ENCODE results near the gene SASH1.

SASH1 gene

DNA sequence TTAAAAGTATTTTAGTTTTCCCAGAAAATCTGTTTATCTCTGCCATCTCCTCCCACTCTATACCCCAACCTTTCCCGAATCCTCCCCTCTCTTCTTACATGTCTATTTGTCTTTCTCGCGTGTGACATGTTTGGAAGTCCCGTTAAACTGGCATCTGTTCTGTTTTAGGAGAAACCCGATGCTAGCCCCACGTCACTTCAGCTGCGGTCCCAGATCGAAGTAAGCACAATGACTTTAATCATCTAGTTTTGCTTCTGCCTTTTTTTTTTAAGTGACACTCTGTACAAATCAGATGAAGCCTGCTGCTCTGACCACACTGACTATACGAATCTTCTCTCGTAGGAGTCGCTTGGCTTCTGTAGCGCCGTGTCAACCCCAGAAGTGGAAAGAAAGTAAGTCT is 97.4 kb downstream of the SASH1 start:
- DNase-seq, result no peak

DNA sequence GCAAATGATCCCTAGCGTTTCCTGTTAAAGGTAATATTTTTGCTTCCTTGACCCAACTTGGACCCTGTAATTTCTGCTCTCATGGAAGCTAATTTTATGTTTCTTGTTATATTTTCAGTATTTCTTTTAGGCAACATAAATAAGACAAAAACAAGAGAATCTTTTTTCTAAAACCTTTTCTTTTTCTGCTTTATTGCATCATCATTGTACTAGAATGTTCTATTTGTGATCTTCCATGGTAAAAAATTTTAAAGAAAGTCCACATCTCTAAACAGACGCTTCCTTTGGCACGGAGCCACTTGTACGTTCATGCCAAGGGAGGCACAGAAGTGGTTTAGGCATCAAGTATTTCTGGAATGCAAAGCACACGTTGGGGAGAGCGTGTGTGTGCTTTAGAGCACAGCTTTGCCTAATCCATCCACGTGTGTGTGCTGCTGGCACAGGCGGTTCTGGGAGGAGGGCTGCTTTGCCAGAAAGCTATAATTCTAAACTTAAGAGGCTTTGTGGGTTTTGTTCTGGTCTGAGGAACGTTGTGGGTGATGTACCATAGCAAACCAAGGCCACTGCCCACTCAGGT is 98.3 kb downstream of the SASH1 start:
- no peak for DNase-seq

DNA sequence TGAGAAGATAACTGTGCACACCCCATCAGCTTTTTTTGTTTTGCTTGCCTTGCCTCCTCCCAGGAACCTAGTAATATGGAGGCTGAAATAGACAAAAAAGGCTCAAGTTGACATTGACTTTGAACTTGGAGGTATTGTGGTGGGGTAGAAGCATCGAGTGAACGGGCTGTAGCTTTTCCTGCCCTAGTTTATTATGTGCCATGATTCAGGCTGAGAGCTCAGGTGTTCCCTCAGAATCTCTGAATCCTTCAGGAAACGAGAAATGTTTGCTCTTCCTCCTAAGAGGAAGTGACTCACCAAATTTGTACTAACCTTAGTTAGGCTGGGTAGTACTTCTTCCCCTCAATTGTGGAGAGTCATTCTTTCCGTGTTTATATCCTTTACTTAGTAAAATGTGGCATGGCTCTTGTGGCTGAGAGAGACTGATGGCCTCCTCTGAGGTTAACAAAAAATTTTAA is 98.8 kb downstream of the SASH1 start:
- no peak for DNase-seq

DNA sequence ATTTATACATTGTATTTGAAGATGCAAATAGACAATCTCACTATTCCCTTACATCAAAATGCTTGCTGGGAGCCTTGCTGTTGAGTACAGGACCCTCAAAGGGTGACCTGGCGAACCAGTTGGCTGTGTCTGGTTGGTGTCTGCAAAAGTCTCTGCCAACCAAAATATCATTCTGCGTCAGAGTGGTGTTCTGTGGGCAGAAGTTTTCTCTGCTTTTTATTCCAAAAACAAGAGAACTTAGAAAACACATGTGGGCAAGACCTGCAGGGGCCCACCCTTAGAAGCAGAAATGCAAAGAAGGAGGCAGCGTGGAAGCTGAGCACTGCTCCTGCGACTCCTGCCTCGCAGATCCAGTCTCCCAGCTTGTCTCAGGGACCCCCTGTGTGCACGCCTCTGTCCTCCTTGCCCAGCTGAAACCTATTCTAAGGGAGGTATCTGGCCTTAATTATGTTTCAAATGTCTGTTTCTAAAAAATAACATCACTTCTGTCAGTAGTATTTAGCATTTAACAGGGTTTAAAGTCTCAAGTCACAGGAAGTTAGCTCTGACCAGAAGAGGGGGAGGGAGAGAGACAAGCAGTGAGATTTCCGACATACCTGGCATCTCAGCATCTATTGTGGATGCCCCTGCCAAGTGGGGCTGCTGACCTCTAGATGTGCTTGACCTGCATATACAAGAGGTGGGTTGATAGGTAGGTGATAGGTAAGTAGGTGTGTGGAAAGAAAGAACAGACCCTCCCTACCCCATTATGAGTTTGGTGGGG is 101.3 kb downstream of the SASH1 start:
- DNase-seq, result no peak

DNA sequence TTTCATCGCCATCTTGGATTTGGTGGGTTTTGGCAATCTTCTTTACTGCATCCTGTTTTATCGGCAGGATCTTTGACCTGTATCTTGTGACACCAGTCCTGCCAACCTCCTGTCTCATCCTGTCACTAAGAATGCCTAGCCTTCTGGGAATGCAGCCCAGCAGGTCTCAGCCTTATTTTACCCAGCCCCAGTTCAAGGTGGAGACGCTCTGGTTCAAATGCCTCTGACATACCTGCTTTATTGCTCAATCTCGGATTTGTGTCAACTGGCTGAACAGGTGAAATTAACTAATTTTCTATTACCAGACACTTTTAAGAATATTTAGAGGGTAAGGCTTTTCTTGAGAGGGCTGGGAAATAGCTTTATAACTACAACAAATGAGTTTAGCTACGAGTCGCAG is 102.5 kb downstream of the SASH1 start:
- DNase-seq, result no peak

DNA sequence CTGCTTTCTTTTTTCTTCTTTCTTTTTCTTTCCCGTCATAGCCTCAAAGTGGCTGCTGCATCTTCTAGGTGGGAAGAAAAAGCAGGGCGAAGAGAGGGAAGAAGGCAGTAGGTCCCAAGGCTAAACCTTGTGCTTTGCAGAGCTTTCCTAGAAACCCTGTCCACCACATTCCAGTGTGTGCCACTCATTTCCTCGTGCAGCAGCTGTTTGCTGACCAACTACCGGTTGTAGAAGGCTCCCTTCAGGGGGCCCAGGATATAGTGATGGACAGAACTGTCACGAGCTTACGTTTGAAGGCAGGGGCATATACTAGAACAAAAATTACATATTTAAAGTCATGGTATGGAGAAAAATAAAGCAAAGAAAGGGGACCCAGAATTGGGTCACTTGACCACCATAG is 103.0 kb downstream of the SASH1 start:
- no peak for DNase-seq

DNA sequence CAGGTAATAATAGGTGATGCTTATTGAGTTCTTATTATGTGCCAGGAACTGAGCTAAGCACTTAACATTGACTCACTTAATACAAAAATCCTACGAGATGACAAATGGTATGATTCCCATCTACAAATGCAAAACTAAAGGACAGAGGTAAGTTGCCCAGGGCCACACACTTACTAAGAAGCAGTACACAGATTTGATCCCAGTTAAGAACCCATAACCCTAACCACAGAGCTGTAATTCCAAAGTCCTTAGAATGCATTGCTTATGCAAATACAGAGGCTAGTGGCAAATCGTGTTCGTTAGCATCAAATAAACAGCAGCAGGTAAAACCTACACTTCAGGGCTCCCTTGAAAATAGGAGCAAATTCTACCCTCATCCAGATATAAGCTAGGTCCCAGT is 104.0 kb downstream of the SASH1 start:
- no peak for DNase-seq

DNA sequence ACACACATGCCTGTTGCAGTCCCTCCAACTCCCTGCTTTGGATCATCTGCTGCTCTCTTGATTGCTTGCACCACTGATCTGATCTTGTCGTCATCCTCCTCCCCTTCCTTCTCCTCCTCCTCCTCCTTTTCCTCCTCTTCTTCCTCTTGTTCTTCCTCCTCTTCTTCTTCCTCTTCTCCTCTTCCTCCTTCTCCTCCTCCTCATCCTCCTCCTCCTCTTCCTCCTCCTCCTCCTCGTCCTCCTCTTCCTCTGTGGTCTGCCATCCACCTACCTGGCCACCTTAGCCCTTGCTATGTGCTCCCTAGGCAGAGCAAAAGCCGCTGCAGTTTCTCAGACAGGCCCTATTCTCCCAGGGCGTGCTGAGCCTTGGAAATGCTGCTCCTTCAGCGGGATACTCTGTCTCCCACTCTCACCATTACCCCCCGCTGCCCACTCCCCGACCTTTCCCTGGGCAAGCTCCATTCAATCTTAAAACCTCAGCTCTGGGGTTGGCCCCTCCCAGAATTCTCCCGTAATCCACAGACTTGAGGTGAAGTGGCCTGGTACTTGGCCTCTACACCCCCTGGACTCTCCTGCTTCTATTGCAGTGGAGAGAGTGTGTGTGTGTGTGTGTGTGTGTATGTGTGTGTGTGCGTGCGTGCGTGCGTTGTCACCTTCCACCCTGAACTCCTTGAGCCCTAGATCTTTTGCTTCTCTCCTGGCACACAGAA is 105.0 kb downstream of the SASH1 start:
- no peak for DNase-seq

DNA sequence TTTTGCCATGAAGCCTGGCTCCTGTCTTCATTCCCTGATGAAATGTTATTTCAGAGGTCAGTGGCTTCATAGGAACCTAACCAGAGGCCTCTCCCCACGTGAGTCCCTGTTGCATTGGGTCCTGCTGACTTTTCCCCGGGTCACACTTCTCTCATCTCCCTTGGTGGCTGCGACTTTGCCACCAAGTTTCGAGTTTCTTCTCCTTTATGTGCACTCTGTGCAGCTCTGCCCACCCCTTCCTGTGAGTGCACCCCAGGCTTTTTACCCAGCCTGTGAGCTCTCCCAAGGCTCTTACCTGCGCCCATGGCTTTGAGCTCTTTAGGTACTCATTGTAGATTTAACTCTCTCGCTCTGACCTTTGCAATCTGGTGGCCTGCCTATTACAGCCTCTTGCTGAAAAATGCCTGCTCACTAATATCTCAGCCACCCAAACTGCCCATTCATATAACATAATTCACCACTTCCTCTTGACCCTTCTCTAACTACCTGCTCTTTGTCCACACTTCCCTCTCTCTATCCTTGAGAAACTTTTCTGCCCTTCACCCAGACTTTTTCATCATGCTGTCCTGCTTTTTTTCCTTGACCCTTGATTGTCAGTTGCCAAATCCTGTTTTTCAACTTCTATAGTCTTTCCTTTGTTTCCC is 105.9 kb downstream of the SASH1 start:
- no peak for DNase-seq

DNA sequence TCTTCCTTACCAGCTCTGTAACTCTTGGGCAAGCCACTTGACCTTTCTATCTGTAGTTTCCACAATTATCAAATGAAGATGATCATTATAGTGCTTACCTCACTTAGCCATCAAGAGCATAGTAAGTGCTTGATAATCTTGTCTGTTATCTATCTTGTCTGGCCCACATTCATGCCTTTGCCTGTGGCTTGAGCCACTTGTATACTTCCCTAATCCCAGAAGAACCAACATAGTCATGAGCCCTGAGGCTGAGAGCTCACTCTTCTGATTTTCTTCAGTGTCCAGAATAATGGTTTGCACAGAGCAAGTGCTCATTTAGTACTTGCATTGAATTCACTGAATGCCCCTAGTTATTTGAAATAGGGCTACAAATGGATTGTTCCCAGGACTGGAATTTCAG is 108.2 kb downstream of the SASH1 start:
- DNase-seq, result no peak

DNA sequence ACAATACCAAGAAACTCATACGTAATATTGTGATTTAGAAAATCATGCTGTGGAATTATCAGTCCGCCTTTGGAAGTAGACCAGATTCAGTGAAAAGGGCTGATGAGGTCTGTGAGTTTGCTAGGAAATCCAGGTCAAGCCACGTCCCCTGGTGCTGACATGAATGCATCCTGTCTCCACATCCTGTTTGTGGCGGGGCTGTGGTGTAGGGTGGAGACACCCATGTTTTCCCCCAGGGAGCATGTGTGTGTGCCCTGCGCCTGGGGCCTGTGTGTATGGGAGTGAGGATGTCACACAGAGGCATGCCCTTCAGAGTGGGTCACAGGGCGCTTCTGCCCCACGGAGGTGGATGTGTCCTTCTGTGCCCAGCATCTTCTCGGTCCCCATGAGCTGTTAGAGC is 109.1 kb downstream of the SASH1 start:
- peak; percentile 19 for DNase-seq

DNA sequence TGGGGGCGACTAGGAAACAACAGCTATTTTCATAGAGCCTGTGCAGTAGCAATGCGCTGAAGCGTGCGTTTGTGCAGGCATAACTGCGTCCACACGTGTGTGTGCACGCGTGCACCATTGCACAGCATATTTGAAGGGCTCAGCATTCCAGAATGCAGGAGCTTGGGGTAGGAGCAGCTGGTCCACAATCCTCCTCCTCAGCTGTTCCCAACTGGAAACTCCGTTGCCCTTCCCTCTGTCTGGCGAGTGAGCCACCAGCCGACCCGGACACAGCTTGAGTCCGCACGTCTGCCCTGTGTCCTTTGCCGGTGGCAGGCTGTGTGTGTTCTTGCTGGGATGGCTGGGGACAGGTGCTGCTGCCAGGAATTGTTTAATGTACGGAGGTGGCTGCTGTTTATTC is 110.2 kb downstream of the SASH1 start:
- no peak for DNase-seq

DNA sequence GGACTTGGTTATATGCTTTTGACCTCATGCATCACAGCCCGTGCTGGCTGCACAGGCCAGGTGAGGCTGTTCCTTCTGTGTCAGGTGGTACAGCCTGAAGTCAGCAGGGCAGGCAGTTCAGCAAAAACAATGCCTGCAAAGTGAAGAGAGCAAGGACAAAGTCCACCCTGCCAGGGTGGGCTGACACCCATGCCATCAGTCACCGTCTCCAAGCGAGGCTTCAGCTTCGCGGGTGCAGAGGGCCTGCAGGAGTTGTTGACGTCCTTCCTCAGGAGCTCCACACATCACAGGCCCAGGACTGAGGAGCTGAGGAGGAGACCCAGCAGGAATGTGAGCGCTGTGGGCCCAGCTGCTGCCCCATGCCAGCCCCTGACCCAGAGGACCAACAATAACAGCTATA is 111.3 kb downstream of the SASH1 start:
- no peak for DNase-seq

DNA sequence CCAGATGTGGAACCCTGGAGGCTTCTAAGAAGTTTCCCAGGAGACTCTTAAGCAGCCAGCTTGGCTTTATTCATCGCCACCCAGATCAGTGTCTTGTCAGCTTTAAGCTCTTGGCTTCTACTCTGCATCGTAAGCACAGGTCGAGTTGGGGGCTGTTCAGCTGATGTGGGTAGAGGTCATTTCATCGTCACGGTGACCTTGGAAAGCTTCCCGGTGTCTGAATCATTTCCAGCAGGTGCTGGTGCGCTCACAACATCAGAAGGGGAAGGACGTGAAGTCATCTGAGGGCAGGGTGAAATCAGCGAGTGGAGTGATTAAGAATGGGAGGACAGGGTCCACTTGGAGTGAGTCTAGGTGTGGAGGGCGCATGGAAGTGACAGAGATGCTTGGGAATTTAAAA is 112.6 kb downstream of the SASH1 start:
- no peak for DNase-seq

DNA sequence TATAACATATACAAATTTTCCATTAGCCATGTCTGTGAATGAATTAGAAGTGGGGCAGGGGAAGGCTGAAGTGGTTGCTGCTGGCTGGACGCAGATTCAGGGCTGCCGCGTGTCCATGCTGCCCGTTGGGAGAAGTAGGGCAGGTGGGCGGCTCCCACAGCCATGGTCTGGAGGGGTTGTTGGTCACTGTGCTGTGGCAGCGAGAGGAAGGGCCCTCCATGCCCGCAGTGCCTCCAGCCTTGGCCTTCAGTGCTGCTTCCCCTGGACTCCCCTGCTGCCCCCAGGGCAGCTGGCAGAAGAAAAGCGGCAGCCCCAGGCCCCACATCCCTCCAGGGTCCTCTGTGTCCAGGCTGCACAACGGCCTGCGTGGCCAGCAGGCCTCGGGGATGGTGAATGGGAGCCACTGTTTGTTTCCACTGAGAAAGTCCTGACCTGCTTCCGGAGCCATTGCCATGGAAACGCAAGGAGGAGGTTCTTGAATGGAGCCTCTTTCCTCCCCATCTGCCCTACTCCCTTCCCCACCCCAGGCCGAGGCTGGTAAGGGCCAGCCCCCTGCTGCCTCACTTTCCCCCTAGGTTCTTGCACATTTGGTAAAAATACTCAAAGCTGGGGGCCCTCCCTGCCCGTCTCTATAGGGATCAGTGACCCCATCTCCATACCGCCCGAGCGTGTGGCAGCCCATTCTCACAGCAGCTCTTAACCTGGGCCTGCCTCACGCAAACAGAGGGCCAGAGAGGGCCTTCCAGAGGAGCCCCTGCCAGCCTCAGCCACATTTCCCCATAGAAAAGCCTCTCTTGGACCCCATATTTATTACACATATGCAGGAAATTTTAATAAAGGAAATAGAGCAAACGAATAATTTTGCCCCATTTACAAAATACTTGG is 113.3 kb downstream of the SASH1 start:
- DNase-seq, result no peak

DNA sequence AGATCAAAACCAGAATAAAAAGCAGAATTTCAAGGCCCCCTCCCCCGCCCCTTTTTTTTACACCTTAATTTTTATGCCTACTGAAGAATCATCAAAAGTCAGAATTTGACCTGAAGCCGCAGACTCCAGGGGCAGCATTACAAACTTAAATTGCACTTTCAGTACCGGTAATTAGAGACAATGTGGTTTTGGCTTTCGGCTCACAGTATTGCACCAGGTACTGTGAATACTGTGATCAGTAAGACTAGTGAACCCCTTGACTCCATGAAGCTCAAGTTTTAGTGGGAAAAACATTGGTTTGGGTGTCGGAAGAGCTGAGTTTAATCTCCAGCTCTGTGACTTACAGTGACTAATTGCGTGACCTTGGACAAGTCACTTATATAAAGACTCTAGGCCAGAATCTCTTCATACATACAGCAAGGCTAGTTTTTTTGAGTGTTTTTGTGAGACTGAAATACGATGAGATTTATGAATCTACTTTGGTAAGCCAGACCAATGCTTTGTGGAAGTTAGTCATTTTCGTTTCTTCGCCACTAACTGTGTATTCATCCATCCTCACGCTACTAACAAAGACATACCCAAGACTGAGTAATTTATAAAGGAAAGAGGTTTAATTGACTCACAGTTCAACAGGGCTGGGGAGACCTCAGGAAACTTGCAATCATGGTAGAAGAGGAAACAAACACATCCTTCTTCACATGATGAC is 114.7 kb downstream of the SASH1 start:
- no peak for DNase-seq

DNA sequence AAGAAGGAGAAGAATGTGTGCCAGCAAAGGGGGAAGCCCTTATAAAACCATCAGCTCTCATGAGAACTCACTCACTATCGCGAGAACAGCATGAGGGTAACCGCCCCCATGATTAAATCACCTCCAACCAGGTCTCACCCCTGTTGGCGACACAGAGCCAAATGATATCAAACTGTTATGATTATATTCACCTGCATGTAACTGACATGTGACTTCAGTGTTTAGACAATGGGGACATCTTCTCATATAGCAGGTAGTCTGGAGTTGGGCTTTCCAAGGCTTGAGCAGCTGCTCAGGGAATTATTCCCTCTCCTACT is 115.2 kb downstream of the SASH1 start:
- DNase-seq, result no peak

DNA sequence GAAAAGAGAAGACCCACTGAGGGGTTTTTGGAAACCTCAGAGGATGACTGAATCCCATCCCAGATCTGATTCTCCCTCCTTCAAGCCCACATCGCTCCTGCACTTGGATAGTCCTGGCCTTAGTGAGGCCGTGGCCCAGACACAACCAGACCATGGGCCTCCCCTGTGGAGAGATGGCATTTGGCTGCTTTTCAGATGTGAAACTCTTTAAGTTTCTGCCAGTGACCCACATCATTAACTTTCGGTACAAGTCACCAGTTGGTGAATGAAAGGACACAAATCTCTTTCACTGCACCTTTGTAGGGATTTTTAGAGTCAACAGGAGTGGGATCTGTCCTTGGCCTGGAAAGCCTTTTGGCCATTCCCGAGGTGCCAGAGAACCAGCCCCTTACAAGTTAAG is 116.6 kb downstream of the SASH1 start:
- no peak for DNase-seq

DNA sequence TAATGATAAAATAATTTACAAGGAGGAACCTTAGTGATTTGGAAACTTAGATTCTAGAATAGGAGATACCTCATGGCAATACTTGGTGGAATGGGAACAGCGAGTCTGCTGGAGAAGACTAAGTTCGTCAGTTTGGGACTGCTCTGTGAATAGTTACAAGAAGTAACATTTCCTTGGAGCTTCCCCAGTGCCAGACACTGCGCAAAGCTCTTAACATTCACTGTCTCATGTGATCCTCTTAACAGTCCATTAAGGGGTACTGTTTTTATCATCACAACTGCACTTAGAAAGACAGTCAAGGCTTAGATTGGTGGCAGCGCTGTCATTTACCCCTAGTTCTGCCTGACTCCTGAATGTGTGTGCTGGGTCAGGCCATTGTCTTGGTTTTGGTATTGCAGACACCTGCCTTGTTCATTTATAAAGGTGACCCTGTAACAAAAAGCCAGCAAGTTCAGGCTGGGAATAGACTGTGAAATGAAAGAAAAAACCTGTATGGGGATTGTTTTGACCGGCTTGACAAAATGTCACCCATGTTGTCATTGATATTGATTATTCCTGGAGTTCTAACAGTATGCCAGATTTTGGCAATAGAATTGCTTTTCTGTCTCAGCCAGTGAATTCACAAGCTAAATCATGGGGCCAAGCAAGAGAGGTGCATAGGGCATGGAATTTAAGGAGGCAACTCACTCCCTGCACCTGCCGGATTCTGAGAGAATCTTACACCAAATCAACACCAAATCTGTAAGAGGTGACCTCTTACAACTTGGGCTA is 118.4 kb downstream of the SASH1 start:
- no peak for DNase-seq

DNA sequence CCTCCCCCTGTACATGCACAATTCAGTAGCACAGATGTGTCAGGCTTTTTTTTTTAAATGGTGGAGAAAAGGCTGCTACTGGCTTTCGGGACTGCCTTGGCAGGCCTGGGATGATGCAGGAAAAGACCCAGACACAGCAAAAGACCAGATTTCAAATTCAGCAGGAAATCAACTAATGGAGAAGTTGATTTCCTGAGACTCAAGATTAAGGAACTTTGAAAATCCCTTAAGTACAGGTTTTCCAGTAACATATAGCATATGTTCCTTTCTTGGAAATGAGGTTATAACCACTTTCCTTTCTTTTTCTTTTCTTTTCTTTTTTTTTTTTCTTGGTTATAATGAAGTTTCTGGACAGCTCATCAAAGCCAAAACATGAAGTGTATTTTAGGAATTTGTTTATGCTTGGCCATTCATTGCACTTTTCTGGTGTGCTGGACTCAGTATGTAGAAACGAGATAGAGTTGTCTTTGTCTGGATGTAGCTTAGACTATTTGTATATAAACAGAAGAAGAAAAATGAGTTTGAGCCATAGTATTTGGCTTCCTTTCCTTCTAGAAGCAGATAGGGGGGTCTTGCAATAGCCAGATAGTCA is 119.4 kb downstream of the SASH1 start:
- DNase-seq, result no peak

DNA sequence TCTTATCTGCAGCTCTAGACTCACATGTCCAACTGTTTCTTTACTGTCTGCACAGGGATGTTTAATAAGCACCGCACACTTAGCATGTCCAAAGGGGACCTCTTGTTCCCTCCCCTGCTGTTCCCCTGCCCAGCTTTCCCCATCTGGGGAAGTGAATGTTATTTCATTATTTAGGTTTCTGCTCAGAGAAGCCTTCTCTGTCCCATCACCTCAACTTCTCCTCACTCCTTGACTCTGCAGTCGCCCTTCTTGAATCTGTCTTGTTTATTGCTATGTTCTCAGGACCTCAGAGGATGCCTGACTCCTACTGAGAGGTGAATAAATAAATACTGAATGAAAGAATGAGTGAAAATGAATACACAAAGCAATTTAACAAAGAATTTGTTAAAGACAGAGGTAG is 121.0 kb downstream of the SASH1 start:
- DNase-seq, result no peak

Measured in activated effector memory CD4-positive, alpha-beta T cell treated with Interleukin-2 at 50 U/mL for 16 hours (primary cell).